ENCODE measurements around the gene PMS1.

Gene PMS1

GRCh38 chr2:189854940-189855339 is 70.7 kb downstream of the PMS1 start:
- no peak for TF ChIP-seq CTCF (IDR thresholded peaks at IDR 0.05; ENCODE audit: low read length)
- no peaks in the 10 kb centered on the region for H3K79me2 ChIP-seq (ENCODE audit: insufficient read depth, low read length)
- peaks cover 46% of the 10 kb centered on the region; the same call in 1 of the 2 replicates for H3K36me3 ChIP-seq (ENCODE audit: insufficient read depth, low read length)
- H2AFZ ChIP-seq (ENCODE audit: low read length), result no peak overlapping the region
- H3K4me2 ChIP-seq (ENCODE audit: low read length), result no peak overlapping the region
- H3K9ac ChIP-seq (ENCODE audit: low read length), result no peak overlapping the region
- H4K20me1 ChIP-seq (ENCODE audit: insufficient read depth, low read length), result no peaks in the 10 kb centered on the region
- H3K27ac ChIP-seq (ENCODE audit: low read depth, low read length, poor library complexity, severe bottlenecking), result no peak overlapping the region
- no peaks in the 10 kb centered on the region for H3K4me1 ChIP-seq (ENCODE audit: insufficient read depth, low read length, severe bottlenecking)
- no peaks in the 10 kb centered on the region for H3K9me3 ChIP-seq (ENCODE audit: low read length)
- H3K27me3 ChIP-seq (ENCODE audit: insufficient read depth, low read length), result no peaks in the 10 kb centered on the region
- H3K9me2 ChIP-seq (ENCODE audit: low read depth, low read length), result no peaks in the 10 kb centered on the region
- no peaks in the 10 kb centered on the region for H3F3A ChIP-seq (ENCODE audit: insufficient read depth, low read length)
- no peak overlapping the region for H3K4me3 ChIP-seq (ENCODE audit: low read depth, low read length, poor library complexity, severe bottlenecking)

DNA sequence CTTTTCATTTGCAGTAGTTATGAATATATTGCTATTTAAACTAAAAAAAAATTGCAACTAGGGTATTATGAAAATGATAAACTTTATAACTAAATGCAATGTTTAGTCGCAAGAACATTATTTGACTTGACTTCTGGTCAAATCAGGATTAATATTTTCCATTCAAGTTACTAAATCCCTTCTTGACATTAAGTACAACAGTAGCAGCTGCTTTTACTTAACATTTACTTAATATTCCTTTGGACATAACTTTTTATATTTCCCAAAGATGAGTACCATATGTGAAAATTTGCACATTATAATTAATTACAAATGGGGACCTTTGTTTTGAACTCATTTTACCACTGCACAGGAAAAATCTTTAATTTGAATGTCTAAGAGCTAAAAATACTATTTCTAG is 74.0 kb downstream of the PMS1 start:
- no peaks in the 10 kb centered on the region for H3K27me3 ChIP-seq (ENCODE audit: insufficient read depth, low read length)
- H2AFZ ChIP-seq (ENCODE audit: low read length), result no peak overlapping the region
- H3K9me2 ChIP-seq (ENCODE audit: low read depth, low read length), result no peaks in the 10 kb centered on the region
- no peak overlapping the region for H3K9ac ChIP-seq (ENCODE audit: low read length)
- TF ChIP-seq EZH2 (IDR thresholded peaks at IDR 0.05; ENCODE audit: borderline replicate concordance, low read length) (no peak), CTCF (IDR thresholded peaks at IDR 0.05; ENCODE audit: low read length) (no peak)
- H3K9me3 ChIP-seq (ENCODE audit: low read length), result no peaks in the 10 kb centered on the region
- H4K20me1 ChIP-seq (ENCODE audit: insufficient read depth, low read length), result no peaks in the 10 kb centered on the region
- no peak overlapping the region for H3K27ac ChIP-seq (ENCODE audit: low read depth, low read length, poor library complexity, severe bottlenecking)
- no peaks in the 10 kb centered on the region for H3F3A ChIP-seq (ENCODE audit: insufficient read depth, low read length)
- no peak overlapping the region for H3K4me2 ChIP-seq (ENCODE audit: low read length)
- H3K4me1 ChIP-seq (ENCODE audit: insufficient read depth, low read length, severe bottlenecking), result no peaks in the 10 kb centered on the region
- H3K4me3 ChIP-seq (ENCODE audit: low read depth, low read length, poor library complexity, severe bottlenecking), result no peak overlapping the region
- peaks cover 47% of the 10 kb centered on the region; the same call in 1 of the 2 replicates for H3K36me3 ChIP-seq (ENCODE audit: insufficient read depth, low read length)
- no peaks in the 10 kb centered on the region for H3K79me2 ChIP-seq (ENCODE audit: insufficient read depth, low read length)

DNA sequence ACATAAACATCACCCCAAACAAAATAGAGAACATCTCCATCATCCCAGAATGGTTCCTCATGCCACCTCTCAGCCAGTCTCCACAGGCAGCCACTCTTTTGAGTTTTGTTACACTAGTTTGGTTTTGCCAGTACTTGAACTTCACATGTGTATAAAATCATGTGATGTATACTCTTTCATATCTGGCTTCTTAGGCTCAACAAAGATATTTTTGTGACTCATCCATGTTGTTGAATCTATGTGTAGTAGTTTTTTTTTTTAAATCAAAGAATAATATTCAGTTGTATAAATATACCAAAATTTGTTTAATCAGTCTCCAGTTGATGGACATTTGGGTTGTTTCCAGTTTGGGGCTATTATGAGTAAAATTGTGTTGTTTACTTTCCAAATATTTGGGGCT is 75.9 kb downstream of the PMS1 start:
- Histone ChIP-seq H3K4me1 (ENCODE audit: insufficient read depth, low read length, severe bottlenecking) (no peaks in the 10 kb centered on the region), H4K20me1 (ENCODE audit: insufficient read depth, low read length) (no peaks in the 10 kb centered on the region), H3K9me2 (ENCODE audit: low read depth, low read length) (no peaks in the 10 kb centered on the region), H3F3A (ENCODE audit: insufficient read depth, low read length) (no peaks in the 10 kb centered on the region), H3K4me3 (ENCODE audit: low read depth, low read length, poor library complexity, severe bottlenecking) (no peak overlapping the region), H3K9ac (ENCODE audit: low read length) (no peak overlapping the region), H3K4me2 (ENCODE audit: low read length) (no peak overlapping the region), H3K9me3 (ENCODE audit: low read length) (no peaks in the 10 kb centered on the region), H3K27me3 (ENCODE audit: insufficient read depth, low read length) (no peaks in the 10 kb centered on the region), H3K36me3 (ENCODE audit: insufficient read depth, low read length) (peaks cover 41% of the 10 kb centered on the region; the same call in 1 of the 2 replicates), H3K27ac (ENCODE audit: low read depth, low read length, poor library complexity, severe bottlenecking) (no peak overlapping the region), H2AFZ (ENCODE audit: low read length) (no peak overlapping the region), H3K79me2 (ENCODE audit: insufficient read depth, low read length) (no peaks in the 10 kb centered on the region)
- no peak for TF ChIP-seq CTCF (IDR thresholded peaks at IDR 0.05; ENCODE audit: low read length)
- no peak for TF ChIP-seq EZH2 (IDR thresholded peaks at IDR 0.05; ENCODE audit: borderline replicate concordance, low read length)

All from OCI-LY1 (cell line).